HG03521 (cell line): ENCODE results near the gene HS3ST3B1.

ENCODE experiments used
- ATAC-seq: cut with Tn5 transposase; IDR thresholded peaks from one replicate; pipeline ENCODE4 v1.9.1; 2021; ENCODE audit warnings: mild to moderate bottlenecking, moderate library complexity; ENCODE audit not compliant: unreplicated experiment

Gene HS3ST3B1

GRCh38 chr17:14302431-14303099, 1.7 kb downstream of the HS3ST3B1 start:
- ATAC-seq = peak; percentile 48

- ATAC-seq = no peak
Observed at GRCh38 chr17:14303343-14304221, 2.7 kb downstream of the HS3ST3B1 start.

- ATAC-seq = no peak
Observed at GRCh38 chr17:14304222-14304772, 3.4 kb downstream of the HS3ST3B1 start.

- no peak for ATAC-seq
Observed at GRCh38 chr17:14304773-14305517, 4.1 kb downstream of the HS3ST3B1 start.

GRCh38 chr17:14305785-14306496, 5.1 kb downstream of the HS3ST3B1 start:
- ATAC-seq = no peak

GRCh38 chr17:14306596-14306995, 5.7 kb downstream of the HS3ST3B1 start:
- no peak for ATAC-seq

- no peak for ATAC-seq
Observed at GRCh38 chr17:14307560-14308024, 6.7 kb downstream of the HS3ST3B1 start.

- no peak for ATAC-seq
Observed at GRCh38 chr17:14308636-14308964, 7.7 kb downstream of the HS3ST3B1 start.

GRCh38 chr17:14308965-14309879, 8.3 kb downstream of the HS3ST3B1 start:
- ATAC-seq = peak; percentile 96

GRCh38 chr17:14310101-14310500, 9.2 kb downstream of the HS3ST3B1 start:
- no peak for ATAC-seq

- no peak for ATAC-seq
Observed at GRCh38 chr17:14310605-14311004, 9.7 kb downstream of the HS3ST3B1 start.

GRCh38 chr17:14311186-14311705, 10.4 kb downstream of the HS3ST3B1 start:
- no peak for ATAC-seq

- ATAC-seq = no peak
Observed at GRCh38 chr17:14311981-14312380, 11.1 kb downstream of the HS3ST3B1 start.

- no peak for ATAC-seq
Observed at GRCh38 chr17:14312522-14312921, 11.6 kb downstream of the HS3ST3B1 start.

GRCh38 chr17:14316126-14316832, 15.4 kb downstream of the HS3ST3B1 start:
- ATAC-seq = no peak

- ATAC-seq = no peak
Observed at GRCh38 chr17:14317383-14317782, 16.5 kb downstream of the HS3ST3B1 start.

GRCh38 chr17:14318109-14318917, 17.4 kb downstream of the HS3ST3B1 start:
- no peak for ATAC-seq

GRCh38 chr17:14318918-14319205, 18.0 kb downstream of the HS3ST3B1 start:
- ATAC-seq = no peak
